ENCODE data around the gene CBLC. TPM values are rescaled to one million over a fixed set of nuclear protein-coding genes. Genes with fewer than 3 reads are reported as not detected.

CBLC gene
- total and polyA plus RNA-seq, 10 of the 15 experiments (the other 5 are each of a cell fraction or from before 2014, with no cell fraction given), result not detected

DNA sequence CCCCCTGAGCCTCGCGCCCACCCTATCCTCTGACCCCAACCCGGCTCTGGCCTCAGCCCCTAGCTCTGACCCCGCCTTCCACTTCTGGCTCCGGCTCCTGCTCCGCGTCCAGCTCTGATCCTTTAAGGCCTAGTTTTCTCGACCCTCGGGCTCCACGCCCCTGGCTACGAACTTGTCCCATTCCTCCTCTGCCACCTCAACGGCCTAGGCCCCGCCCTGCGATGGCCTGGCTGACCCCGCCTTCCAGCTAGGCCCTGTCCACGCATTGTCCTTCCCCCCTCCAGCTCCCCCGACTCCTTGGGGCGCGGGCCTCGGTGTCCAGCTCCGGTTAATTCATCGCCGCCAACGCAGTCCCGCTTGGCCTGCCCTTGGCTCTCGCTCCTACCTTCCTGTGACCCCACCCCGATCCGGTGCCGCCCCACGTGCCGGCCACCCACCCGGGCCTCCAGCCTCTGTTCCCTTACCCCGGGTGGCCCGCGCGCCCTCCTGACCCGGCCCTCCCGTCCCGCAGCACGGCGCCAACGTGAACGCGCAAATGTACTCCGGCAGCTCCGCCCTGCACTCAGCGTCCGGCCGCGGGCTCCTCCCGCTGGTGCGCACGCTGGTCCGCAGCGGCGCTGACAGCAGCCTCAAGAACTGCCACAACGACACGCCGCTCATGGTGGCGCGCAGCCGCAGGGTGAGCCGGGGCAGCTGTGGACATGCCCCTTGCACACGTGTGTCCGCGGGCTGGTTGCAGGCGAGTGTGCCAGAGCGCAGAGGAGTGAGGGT, 19.8 kb upstream of the CBLC start:
- H3K4me1 ChIP-seq (ENCODE audit: control insufficient read depth, insufficient read depth, low read length), result peaks cover 8% of the 10 kb centered on the region
- CTCF ChIA-PET, result interaction anchor here (1.6 kb wide), 1 partner anchor 36 kb away, joined by 4 read pairs; no protein-coding TSS in a partner anchor
- H3K4me3 ChIP-seq, result no peak overlapping the region
- WGBS (ENCODE audit: insufficient coverage, insufficient replicate concordance, low lambda C conversion rate, missing lambda C conversion rate), result 100% methylated on average over 38 of the region's 68 CpGs
- no peaks in the 10 kb centered on the region for H4K20me1 ChIP-seq (ENCODE audit: control insufficient read depth, insufficient read depth)
- FAIRE-seq (no peak), ATAC-seq (no peak), DNase-seq (ENCODE audit: low read depth, low spot score) (no peak)
- no TSS peak for BruUV-seq (replicated peaks)
- H3K79me2 ChIP-seq (ENCODE audit: control insufficient read depth, insufficient read depth, low read length), result peaks cover 16% of the 10 kb centered on the region
- SMC1A ChIA-PET (ENCODE audit: uncharacterized antibody, unreplicated experiment), result interaction anchor here (1.5 kb wide), 1 partner anchor 9 kb away, joined by 6 read pairs; no protein-coding TSS in a partner anchor
- intact Hi-C loops (cut with micrococcal nuclease; ENCODE audit: unreplicated experiment) (no loop called here), in situ Hi-C loops (cut with MboI) (no loop called here)
- no peaks in the 10 kb centered on the region for H3K9me3 ChIP-seq (replicated peaks; ENCODE audit: control insufficient read depth, insufficient read depth, low read length)
- no peak overlapping the region for H3K9ac ChIP-seq (ENCODE audit: control insufficient read depth, insufficient read depth, low read length)
- POLR2A ChIA-PET, result interaction anchor here (1.3 kb wide), 1 partner anchor 10 kb away, joined by 4 read pairs; no protein-coding TSS in a partner anchor
- H3K4me2 ChIP-seq (ENCODE audit: control insufficient read depth, insufficient read depth), result no peak overlapping the region
- RAD21 ChIA-PET (ENCODE audit: unreplicated experiment), result interaction anchor here (0.9 kb wide), 1 partner anchor 34 kb away, joined by 3 read pairs; no protein-coding TSS in a partner anchor
- no peak overlapping the region for H2AFZ ChIP-seq (ENCODE audit: control insufficient read depth, low read depth, low read length)
- H3K27me3 ChIP-seq (replicated peaks in 1 of 2; ENCODE audit: control insufficient read depth in 2 of 2, insufficient read depth in 2 of 2, low read length in 1 of 2), result no peaks in the 10 kb centered on the region
- H3K27ac ChIP-seq (ENCODE audit: control insufficient read depth, insufficient read depth), result no peak overlapping the region
- peaks cover 3 to 11% of the 10 kb centered on the region in 2 experiments; a peak in 3 of 4 replicates for H3K36me3 ChIP-seq (ENCODE audit: control insufficient read depth in 2 of 2, insufficient read depth in 2 of 2, low read length in 1 of 2)
- no peak for TF ChIP-seq KDM1A (IDR thresholded peaks at IDR 0.05; ENCODE audit: borderline replicate concordance)
- no peak for TF ChIP-seq ZNF622 (IDR thresholded peaks at IDR 0.05)
- TF ChIP-seq, protein P1, sequence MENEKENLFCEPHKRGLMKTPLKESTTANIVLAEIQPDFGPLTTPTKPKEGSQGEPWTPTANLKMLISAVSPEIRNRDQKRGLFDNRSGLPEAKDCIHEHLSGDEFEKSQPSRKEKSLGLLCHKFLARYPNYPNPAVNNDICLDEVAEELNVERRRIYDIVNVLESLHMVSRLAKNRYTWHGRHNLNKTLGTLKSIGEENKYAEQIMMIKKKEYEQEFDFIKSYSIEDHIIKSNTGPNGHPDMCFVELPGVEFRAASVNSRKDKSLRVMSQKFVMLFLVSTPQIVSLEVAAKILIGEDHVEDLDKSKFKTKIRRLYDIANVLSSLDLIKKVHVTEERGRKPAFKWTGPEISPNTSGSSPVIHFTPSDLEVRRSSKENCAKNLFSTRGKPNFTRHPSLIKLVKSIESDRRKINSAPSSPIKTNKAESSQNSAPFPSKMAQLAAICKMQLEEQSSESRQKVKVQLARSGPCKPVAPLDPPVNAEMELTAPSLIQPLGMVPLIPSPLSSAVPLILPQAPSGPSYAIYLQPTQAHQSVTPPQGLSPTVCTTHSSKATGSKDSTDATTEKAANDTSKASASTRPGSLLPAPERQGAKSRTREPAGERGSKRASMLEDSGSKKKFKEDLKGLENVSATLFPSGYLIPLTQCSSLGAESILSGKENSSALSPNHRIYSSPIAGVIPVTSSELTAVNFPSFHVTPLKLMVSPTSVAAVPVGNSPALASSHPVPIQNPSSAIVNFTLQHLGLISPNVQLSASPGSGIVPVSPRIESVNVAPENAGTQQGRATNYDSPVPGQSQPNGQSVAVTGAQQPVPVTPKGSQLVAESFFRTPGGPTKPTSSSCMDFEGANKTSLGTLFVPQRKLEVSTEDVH (IDR thresholded peaks at IDR 0.05; ENCODE audit: low read depth, partially characterized antibody), result no peak
- TF ChIP-seq IRF4 (IDR thresholded peaks at IDR 0.05; ENCODE audit: low read depth, low read length), result no peak
- no peak for TF ChIP-seq EP300 (IDR thresholded peaks at IDR 0.05; ENCODE audit: borderline replicate concordance in 1 of 2, control insufficient read depth in 1 of 2, low read depth in 2 of 2, low read length in 2 of 2)
- TF ChIP-seq, protein P2, sequence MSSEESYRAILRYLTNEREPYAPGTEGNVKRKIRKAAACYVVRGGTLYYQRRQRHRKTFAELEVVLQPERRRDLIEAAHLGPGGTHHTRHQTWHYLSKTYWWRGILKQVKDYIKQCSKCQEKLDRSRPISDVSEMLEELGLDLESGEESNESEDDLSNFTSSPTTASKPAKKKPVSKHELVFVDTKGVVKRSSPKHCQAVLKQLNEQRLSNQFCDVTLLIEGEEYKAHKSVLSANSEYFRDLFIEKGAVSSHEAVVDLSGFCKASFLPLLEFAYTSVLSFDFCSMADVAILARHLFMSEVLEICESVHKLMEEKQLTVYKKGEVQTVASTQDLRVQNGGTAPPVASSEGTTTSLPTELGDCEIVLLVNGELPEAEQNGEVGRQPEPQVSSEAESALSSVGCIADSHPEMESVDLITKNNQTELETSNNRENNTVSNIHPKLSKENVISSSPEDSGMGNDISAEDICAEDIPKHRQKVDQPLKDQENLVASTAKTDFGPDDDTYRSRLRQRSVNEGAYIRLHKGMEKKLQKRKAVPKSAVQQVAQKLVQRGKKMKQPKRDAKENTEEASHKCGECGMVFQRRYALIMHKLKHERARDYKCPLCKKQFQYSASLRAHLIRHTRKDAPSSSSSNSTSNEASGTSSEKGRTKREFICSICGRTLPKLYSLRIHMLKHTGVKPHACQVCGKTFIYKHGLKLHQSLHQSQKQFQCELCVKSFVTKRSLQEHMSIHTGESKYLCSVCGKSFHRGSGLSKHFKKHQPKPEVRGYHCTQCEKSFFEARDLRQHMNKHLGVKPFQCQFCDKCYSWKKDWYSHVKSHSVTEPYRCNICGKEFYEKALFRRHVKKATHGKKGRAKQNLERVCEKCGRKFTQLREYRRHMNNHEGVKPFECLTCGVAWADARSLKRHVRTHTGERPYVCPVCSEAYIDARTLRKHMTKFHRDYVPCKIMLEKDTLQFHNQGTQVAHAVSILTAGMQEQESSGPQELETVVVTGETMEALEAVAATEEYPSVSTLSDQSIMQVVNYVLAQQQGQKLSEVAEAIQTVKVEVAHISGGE (CRISPR knock-in tag; IDR thresholded peaks at IDR 0.05), result no peak
- TF ChIP-seq JUND (IDR thresholded peaks at IDR 0.05; ENCODE audit: low read depth, low read length), result no peak
- TF ChIP-seq, protein P3, sequence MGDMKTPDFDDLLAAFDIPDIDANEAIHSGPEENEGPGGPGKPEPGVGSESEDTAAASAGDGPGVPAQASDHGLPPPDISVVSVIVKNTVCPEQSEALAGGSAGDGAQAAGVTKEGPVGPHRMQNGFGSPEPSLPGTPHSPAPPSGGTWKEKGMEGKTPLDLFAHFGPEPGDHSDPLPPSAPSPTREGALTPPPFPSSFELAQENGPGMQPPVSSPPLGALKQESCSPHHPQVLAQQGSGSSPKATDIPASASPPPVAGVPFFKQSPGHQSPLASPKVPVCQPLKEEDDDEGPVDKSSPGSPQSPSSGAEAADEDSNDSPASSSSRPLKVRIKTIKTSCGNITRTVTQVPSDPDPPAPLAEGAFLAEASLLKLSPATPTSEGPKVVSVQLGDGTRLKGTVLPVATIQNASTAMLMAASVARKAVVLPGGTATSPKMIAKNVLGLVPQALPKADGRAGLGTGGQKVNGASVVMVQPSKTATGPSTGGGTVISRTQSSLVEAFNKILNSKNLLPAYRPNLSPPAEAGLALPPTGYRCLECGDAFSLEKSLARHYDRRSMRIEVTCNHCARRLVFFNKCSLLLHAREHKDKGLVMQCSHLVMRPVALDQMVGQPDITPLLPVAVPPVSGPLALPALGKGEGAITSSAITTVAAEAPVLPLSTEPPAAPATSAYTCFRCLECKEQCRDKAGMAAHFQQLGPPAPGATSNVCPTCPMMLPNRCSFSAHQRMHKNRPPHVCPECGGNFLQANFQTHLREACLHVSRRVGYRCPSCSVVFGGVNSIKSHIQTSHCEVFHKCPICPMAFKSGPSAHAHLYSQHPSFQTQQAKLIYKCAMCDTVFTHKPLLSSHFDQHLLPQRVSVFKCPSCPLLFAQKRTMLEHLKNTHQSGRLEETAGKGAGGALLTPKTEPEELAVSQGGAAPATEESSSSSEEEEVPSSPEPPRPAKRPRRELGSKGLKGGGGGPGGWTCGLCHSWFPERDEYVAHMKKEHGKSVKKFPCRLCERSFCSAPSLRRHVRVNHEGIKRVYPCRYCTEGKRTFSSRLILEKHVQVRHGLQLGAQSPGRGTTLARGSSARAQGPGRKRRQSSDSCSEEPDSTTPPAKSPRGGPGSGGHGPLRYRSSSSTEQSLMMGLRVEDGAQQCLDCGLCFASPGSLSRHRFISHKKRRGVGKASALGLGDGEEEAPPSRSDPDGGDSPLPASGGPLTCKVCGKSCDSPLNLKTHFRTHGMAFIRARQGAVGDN (IDR thresholded peaks at IDR 0.05), result no peak

All from GM12878 (cell line).